ENCODE results near the gene PCGF3. TPM values are rescaled to one million over a fixed set of nuclear protein-coding genes. Genes with fewer than 3 reads are reported as not detected.
A peak's percentile ranks its signal among the peaks of the same experiment; 100 is the strongest.

The PCGF3 gene
- total RNA-seq, 1 experiment from 2014 or later: 18.7 TPM

- H3K27ac ChIP-seq (ENCODE audit: low read length): peak overlapping the region; percentile 93
Observed at GRCh38 chr4:792626-793092, 87.0 kb downstream of the PCGF3 start.

DNA sequence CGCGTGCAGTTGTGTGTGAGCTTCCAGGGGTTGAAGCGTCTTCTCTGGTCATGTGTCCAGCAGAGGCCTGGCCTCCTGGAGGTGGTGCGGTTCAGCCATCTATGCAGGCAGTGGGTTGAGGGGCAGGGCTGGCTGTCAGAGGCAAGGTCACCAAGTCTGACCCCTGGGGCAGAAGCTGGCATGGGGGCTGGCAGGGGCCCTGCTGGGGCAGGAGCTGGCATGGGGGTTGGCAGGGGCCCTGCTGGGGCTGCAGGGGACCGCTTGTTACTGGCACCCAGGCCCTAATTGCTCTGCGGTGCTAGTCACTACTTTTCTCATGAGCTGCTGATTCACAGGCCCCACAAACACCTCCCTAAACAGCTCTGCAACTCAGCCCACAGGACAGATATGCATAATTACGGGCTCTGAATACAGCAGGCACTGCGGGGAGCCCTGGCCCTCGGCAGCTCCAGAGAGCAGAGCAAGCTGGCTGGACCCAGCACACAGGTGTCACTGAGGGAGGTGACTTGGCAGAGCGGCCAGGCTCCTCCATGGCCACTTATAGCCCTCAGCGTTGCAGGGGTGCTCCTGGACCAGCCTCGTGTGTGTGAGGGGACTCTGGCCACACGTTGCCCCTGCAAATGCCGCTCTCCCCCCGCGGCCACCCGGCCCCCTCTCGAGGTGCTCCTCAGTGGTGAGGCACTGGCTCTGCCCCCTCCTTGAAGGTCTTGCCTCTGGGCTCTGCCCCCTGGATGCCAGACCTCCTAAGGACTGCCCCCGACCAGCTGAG, 87.6 kb downstream of the PCGF3 start:
- Histone ChIP-seq H4K20me1 (ENCODE audit: insufficient read depth, low read depth, low read length) (no peaks in the 10 kb centered on the region), H2AFZ (ENCODE audit: low read length) (peak overlapping the region; percentile 39; the same call in 1 of the 2 replicates), H3K79me2 (ENCODE audit: low read length) (no peaks in the 10 kb centered on the region), H3K9ac (ENCODE audit: low read length) (peak overlapping the region; percentile 70), H3K4me2 (ENCODE audit: low read depth, low read length, poor library complexity, severe bottlenecking) (peak overlapping the region; percentile 86), H3K9me2 (replicated peaks; ENCODE audit: insufficient read depth, low read length) (no peaks in the 10 kb centered on the region), H3K36me3 (ENCODE audit: insufficient read depth, low read length) (no peaks in the 10 kb centered on the region), H3K9me3 (ENCODE audit: low read length) (no peaks in the 10 kb centered on the region), H3K4me1 (ENCODE audit: low read length) (peaks cover 62% of the 10 kb centered on the region), H3K27ac (ENCODE audit: low read length) (peak overlapping the region; percentile 93), H3K4me3 (ENCODE audit: low read length) (peak overlapping the region; percentile 66), H3K27me3 (ENCODE audit: low read length) (no peaks in the 10 kb centered on the region)
- DNase-seq: peak; percentile 58

More at GRCh38 chr4:792626-793092, 87.0 kb downstream of the PCGF3 start:
- Histone ChIP-seq H3K4me3 (ENCODE audit: low read length) (peak overlapping the region; percentile 66), H3K9me3 (ENCODE audit: low read length) (no peaks in the 10 kb centered on the region), H3K9ac (ENCODE audit: low read length) (peak overlapping the region; percentile 70), H3K36me3 (ENCODE audit: insufficient read depth, low read length) (no peaks in the 10 kb centered on the region), H2AFZ (ENCODE audit: low read length) (peak overlapping the region; percentile 39; the same call in 1 of the 2 replicates), H3K79me2 (ENCODE audit: low read length) (no peaks in the 10 kb centered on the region), H3K4me2 (ENCODE audit: low read depth, low read length, poor library complexity, severe bottlenecking) (peak overlapping the region; percentile 86), H3K4me1 (ENCODE audit: low read length) (peaks cover 59% of the 10 kb centered on the region), H4K20me1 (ENCODE audit: insufficient read depth, low read depth, low read length) (no peaks in the 10 kb centered on the region), H3K9me2 (replicated peaks; ENCODE audit: insufficient read depth, low read length) (no peaks in the 10 kb centered on the region), H3K27me3 (ENCODE audit: low read length) (no peaks in the 10 kb centered on the region)
- DNase-seq: peak; percentile 79

GRCh38 chr4:793941-794621, 88.4 kb downstream of the PCGF3 start:
- H3K27me3 ChIP-seq (ENCODE audit: low read length): no peaks in the 10 kb centered on the region
- H3K9me2 ChIP-seq (replicated peaks; ENCODE audit: insufficient read depth, low read length): no peaks in the 10 kb centered on the region
- peaks cover 70% of the 10 kb centered on the region for H3K4me1 ChIP-seq (ENCODE audit: low read length)
- H2AFZ ChIP-seq (ENCODE audit: low read length): no peak overlapping the region; the same call in 1 of the 2 replicates
- peak overlapping the region; percentile 93 for H3K27ac ChIP-seq (ENCODE audit: low read length)
- H3K79me2 ChIP-seq (ENCODE audit: low read length): no peaks in the 10 kb centered on the region
- peak overlapping the region; percentile 86 for H3K4me2 ChIP-seq (ENCODE audit: low read depth, low read length, poor library complexity, severe bottlenecking)
- H3K36me3 ChIP-seq (ENCODE audit: insufficient read depth, low read length): no peaks in the 10 kb centered on the region
- H4K20me1 ChIP-seq (ENCODE audit: insufficient read depth, low read depth, low read length): no peaks in the 10 kb centered on the region
- peak overlapping the region; percentile 70 for H3K9ac ChIP-seq (ENCODE audit: low read length)
- peak overlapping the region; percentile 66 for H3K4me3 ChIP-seq (ENCODE audit: low read length)
- H3K9me3 ChIP-seq (ENCODE audit: low read length): no peaks in the 10 kb centered on the region
- peak; percentile 85 for DNase-seq

- Histone ChIP-seq H3K4me1 (ENCODE audit: low read length) (peaks cover 73% of the 10 kb centered on the region), H4K20me1 (ENCODE audit: insufficient read depth, low read depth, low read length) (no peaks in the 10 kb centered on the region), H3K9me2 (replicated peaks; ENCODE audit: insufficient read depth, low read length) (no peaks in the 10 kb centered on the region), H3K27ac (ENCODE audit: low read length) (peak overlapping the region; percentile 93), H2AFZ (ENCODE audit: low read length) (peak overlapping the region; percentile 15), H3K4me2 (ENCODE audit: low read depth, low read length, poor library complexity, severe bottlenecking) (peak overlapping the region; percentile 86), H3K79me2 (ENCODE audit: low read length) (no peaks in the 10 kb centered on the region), H3K36me3 (ENCODE audit: insufficient read depth, low read length) (no peaks in the 10 kb centered on the region), H3K27me3 (ENCODE audit: low read length) (no peaks in the 10 kb centered on the region), H3K4me3 (ENCODE audit: low read length) (peak overlapping the region; percentile 66), H3K9ac (ENCODE audit: low read length) (peak overlapping the region; percentile 70), H3K9me3 (ENCODE audit: low read length) (no peaks in the 10 kb centered on the region)
- DNase-seq: peak; percentile 61
Observed at GRCh38 chr4:794900-795725, 89.5 kb downstream of the PCGF3 start.

DNA sequence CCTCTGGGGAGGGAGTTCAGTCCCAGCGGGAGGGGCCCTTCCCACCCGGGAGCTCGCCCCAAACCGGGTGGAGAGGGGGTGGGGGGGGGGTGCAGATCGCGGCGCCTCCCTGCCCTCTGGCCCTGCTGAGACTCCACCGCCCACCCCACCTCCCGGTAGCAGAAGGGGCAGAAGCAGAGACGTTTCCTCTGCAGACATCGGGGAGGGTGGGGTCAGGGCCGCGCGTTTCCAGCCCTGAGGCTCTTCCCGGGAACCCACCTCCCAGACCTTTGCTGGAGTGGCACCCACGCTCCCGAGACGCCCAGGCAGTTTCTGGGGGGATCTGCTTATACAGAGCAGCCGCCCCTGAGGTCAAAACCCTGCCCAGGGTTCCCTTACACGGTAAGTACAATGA, 90.1 kb downstream of the PCGF3 start:
- no peak overlapping the region for H2AFZ ChIP-seq (ENCODE audit: low read length)

DNA sequence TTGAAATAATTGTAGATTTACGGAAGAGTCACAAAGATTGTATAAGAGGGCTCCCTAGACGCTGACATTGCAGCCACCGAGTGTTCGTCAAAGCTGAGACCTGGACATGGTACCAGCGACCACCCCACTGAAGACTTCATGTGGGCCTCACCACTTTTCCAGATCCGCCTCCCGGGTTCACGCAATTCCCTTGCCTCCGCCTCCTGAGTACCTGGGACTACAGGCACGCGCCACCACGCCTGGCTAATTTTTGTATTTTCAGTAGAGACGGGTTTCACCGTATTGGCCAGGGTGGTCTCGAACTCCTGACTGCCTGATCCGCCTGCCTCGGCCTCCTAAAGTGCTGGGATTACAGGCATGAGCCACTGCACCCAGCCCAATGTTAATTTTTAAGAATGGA, 90.6 kb downstream of the PCGF3 start:
- Histone ChIP-seq H3K9ac (ENCODE audit: low read length) (no peak overlapping the region), H3K27ac (ENCODE audit: low read length) (no peak overlapping the region), H3K4me3 (ENCODE audit: low read length) (no peak overlapping the region), H3K9me3 (ENCODE audit: low read length) (no peaks in the 10 kb centered on the region; the same call in 1 of the 2 replicates), H3K9me2 (replicated peaks; ENCODE audit: insufficient read depth, low read length) (no peaks in the 10 kb centered on the region), H3K79me2 (ENCODE audit: low read length) (no peaks in the 10 kb centered on the region), H3K4me1 (ENCODE audit: low read length) (peaks cover 77% of the 10 kb centered on the region), H2AFZ (ENCODE audit: low read length) (no peak overlapping the region), H3K36me3 (ENCODE audit: insufficient read depth, low read length) (no peaks in the 10 kb centered on the region), H4K20me1 (ENCODE audit: insufficient read depth, low read depth, low read length) (no peaks in the 10 kb centered on the region), H3K4me2 (ENCODE audit: low read depth, low read length, poor library complexity, severe bottlenecking) (peak overlapping the region; percentile 86), H3K27me3 (ENCODE audit: low read length) (no peaks in the 10 kb centered on the region)
- DNase-seq: no peak

More for the DNA sequence above, 90.1 kb downstream of the PCGF3 start:
- H3K9me2 ChIP-seq (replicated peaks; ENCODE audit: insufficient read depth, low read length): no peaks in the 10 kb centered on the region
- H3K79me2 ChIP-seq (ENCODE audit: low read length): no peaks in the 10 kb centered on the region
- no peaks in the 10 kb centered on the region for H4K20me1 ChIP-seq (ENCODE audit: insufficient read depth, low read depth, low read length)
- no peaks in the 10 kb centered on the region for H3K36me3 ChIP-seq (ENCODE audit: insufficient read depth, low read length)
- H3K4me3 ChIP-seq (ENCODE audit: low read length): peak overlapping the region; percentile 66
- DNase-seq: no peak
- H3K27ac ChIP-seq (ENCODE audit: low read length): peak overlapping the region; percentile 93; the same call in 1 of the 2 replicates
- H3K9ac ChIP-seq (ENCODE audit: low read length): peak overlapping the region; percentile 70
- no peaks in the 10 kb centered on the region for H3K27me3 ChIP-seq (ENCODE audit: low read length)
- H3K4me1 ChIP-seq (ENCODE audit: low read length): peaks cover 73% of the 10 kb centered on the region
- H3K9me3 ChIP-seq (ENCODE audit: low read length): no peaks in the 10 kb centered on the region
- peak overlapping the region; percentile 86 for H3K4me2 ChIP-seq (ENCODE audit: low read depth, low read length, poor library complexity, severe bottlenecking)

- H3K9ac ChIP-seq (ENCODE audit: low read length): no peak overlapping the region
- H3K4me1 ChIP-seq (ENCODE audit: low read length): peaks cover 76% of the 10 kb centered on the region
- no peaks in the 10 kb centered on the region for H3K79me2 ChIP-seq (ENCODE audit: low read length)
- no peaks in the 10 kb centered on the region for H4K20me1 ChIP-seq (ENCODE audit: insufficient read depth, low read depth, low read length)
- H3K36me3 ChIP-seq (ENCODE audit: insufficient read depth, low read length): no peaks in the 10 kb centered on the region; the same call in 1 of the 2 replicates
- no peak overlapping the region for H2AFZ ChIP-seq (ENCODE audit: low read length)
- H3K9me2 ChIP-seq (replicated peaks; ENCODE audit: insufficient read depth, low read length): no peaks in the 10 kb centered on the region
- H3K27me3 ChIP-seq (ENCODE audit: low read length): no peaks in the 10 kb centered on the region
- peaks cover 8% of the 10 kb centered on the region; the same call in 1 of the 2 replicates for H3K9me3 ChIP-seq (ENCODE audit: low read length)
- H3K27ac ChIP-seq (ENCODE audit: low read length): peak overlapping the region; percentile 59
- no peak overlapping the region for H3K4me2 ChIP-seq (ENCODE audit: low read depth, low read length, poor library complexity, severe bottlenecking)
- no peak for DNase-seq
- no peak overlapping the region for H3K4me3 ChIP-seq (ENCODE audit: low read length)
Observed at GRCh38 chr4:797066-797465, 91.4 kb downstream of the PCGF3 start.

Data from Karpas-422 (cell line).